ENCODE data around the gene ATG2B.
A peak's percentile ranks its signal among the peaks of the same experiment; 100 is the strongest.
"Not testable (repeated sequence)": the region's sequence is repeated elsewhere in the genome, so short reads cannot be mapped to it uniquely, and the experiment has no call there.

Gene ATG2B

DNA sequence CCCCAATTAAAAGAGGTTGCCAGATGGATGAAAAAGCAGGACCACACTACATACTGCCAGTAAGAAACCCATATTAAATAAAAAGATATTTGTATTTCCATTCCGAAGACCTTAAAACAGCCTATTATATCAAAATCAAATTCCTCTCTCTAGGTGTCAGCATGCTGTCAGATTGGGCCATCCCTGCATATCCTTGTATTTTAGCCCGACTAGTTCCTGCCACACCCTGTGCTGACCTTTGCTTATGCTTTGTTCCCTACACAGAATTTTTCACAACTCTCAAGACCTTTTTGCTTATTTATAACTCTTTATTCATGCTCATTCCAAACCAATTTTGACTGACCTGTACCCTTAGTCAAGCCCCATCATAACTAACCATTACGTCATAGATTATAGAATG, 13.0 kb upstream of the ATG2B start:
- DNase-seq: no peak

DNA sequence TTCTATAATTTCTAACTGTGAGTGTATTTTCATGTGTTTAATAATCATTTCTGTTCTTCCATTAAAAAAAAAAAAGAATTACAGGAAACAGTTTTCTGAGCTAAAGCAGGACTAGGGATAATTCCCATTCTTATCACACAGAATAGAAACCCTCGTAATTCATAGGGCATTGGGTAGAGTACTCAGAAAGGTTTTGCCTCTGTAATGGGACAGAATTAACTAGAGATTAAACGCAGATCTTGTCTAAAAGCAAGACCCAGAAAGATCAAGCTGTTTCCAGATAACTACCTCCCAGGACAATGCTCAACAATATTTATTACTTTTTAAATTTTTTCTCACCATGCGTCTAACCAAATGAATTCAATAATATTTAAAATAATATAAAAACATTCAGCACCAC, 10.4 kb upstream of the ATG2B start:
- no peak for DNase-seq

GRCh38 chr14:96370528-96370927, 7.4 kb upstream of the ATG2B start:
- DNase-seq: no peak

GRCh38 chr14:96368534-96368933, 5.4 kb upstream of the ATG2B start:
- no peak for DNase-seq

DNA sequence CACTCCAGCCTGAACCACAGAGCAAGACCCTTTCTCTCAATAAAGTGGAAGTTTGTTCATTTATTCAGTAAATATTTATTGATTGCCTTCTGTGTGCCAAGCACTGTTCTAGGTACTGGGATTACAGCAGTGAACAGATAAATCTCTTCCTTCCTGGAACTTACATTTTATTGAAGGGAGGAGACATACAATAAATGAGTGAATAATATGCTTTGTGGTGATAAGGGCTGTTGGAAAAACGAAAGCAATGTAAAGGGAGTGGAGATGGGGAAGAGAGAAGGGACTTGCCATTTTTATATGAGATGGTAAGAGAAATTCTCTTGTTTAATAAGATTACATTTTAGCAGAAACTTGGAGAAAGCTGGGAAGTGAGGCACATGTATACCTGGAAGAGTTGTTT, 1.8 kb upstream of the ATG2B start:
- no peak for DNase-seq

DNA sequence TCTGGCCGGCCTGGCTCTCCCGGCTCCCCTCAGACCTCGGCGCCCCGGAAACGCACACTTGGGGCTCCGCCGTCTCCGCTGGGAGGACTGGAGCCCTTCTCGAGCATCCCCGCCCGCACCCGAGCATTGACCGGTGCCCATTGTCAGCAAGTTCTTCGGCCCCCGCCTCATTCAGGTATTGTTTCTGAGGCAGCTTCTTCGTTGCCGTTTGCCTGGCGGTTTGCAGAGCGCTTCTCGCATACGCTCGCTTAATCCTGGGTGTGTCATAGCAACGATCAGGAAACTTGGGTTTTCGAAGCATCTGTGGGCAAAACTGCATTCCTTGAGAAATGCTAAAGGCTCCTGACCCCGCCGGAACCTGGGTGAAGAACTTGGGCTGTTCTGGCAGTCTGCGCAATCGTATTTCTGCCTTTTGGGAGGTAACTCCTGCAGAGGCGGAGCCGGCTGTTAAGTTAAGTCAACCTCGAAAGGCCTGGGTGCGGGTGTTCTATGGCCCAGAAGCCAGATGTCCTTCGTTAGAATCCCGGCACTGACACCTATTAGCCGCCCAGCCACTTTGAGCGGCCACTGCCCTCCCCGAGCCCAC, 703 bp upstream of the ATG2B start:
- DNase-seq: peak; percentile 10

DNA sequence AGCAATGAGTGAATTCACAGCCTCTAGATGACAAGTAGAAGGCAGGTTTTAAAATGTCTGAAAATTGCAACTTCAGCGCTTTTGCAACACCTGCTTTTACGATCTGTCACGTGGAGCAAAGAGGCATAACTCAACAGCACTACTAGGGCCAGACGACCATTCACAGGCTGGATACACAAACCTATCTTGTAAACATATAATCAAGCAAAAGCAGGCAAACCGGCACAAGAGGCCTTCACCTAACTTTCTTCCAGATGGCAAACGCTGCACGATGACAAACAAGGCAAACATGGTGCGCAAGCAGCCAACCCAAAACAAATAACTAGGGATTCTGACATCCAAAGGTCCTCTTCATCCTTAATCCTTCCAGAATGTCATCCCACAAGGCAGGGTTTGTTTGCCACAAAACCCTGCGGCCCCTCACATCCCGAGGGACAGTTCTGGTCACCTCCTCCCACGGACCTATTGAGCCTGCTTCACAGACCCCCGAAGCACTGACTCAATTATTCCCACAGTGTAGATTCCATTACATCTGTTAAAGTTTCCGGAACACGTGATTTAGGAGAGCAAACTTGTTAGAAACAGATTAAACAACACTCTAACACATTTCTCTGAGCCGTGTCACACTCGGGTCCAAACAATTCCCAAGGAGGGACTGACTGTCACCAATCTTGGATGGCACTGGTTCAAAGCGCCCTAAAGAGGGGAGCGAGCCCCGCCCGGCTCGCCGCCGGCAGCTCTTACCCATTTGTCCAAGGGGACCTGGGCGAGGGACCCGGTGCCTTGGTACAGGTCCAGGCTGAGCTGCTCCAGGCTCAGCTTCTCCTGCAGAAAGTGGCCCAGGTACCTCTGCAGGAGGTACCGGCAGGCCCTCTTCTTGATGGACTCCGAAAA, 823 bp downstream of the ATG2B start:
- DNase-seq: no peak

DNA sequence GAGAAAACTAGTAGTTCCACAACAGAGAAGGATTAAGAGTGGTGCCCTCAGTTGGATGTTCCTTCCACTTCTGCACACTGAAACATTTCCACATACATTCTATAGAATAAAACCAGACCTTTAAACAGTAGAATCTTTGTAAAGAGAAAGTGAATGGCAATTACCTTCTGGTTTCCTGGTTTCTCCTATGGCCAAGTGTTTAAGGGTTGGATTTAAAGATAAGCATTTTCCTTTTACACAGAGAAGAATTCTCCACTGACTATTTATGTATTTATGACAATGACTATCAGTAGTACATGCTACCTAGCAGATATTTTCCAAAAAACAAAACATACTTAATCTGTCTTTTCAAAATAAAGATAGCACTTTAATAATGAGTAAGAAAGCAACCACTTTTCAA, 3.2 kb downstream of the ATG2B start:
- no peak for DNase-seq

- DNase-seq: no peak
Measured at GRCh38 chr14:96357216-96357615, 5.9 kb downstream of the ATG2B start.

DNA sequence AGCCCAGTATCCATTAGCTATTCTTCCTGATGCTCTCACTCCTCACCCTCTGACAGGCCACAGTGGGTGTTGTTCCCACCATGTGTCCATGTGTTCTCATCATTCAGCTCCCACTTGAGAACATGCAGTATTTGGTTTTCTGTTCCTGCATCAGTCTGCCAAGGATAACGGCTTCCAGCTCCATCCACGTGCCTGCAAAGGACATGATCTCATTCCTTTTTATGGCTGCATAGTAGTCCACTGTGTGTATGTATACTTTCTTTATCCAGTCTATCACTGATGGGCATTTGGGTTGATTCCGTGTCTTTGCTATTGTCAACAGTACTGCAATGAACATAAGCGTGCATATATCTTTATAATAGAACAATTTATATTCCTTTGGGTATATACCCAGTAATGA, 8.9 kb downstream of the ATG2B start:
- no peak for DNase-seq

- DNase-seq: no peak
Measured at GRCh38 chr14:96352708-96353107, 10.4 kb downstream of the ATG2B start.

DNA sequence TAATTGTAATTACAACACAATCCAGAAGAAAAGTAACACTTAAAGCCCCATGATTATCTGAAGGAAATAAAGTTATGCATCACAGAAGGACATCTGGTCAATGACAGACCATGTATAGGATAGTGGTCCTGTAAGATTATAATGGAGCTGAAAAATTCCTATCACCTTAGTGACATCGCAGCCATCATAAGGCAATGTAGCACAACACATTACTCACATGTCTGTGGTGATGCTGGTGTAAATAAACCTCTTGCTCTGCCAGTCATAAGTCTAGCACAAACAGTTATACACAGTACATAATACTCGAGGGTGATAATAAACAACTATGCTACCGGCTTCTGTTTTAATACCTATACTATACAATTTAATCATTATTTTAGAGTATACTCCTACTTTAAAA, 11.2 kb downstream of the ATG2B start:
- no peak for DNase-seq

GRCh38 chr14:96349286-96350075, 13.7 kb downstream of the ATG2B start:
- no peak for DNase-seq

DNA sequence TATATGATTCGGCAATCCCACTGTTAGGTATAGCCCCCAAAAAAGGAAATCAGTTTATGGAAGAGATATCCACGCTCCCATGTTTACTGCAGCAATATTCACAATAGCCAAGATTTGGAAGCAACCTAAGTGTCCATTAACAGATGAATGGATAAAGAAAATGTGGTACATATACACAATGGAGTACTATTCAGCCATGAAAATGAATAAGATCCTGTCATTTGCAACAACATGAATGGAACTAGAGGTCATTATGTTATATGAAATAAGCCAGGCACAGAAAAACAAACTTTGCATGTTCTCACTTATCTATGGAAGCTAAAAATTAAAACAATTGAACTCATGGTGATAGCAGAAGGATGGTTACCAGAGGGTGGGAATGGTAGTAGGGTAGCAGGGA, 15.2 kb downstream of the ATG2B start:
- DNase-seq: not testable (repeated sequence)

GRCh38 chr14:96345669-96346068, 17.5 kb downstream of the ATG2B start:
- DNase-seq: no peak

- DNase-seq: no peak
Measured at GRCh38 chr14:96341323-96341722, 21.8 kb downstream of the ATG2B start.

DNA sequence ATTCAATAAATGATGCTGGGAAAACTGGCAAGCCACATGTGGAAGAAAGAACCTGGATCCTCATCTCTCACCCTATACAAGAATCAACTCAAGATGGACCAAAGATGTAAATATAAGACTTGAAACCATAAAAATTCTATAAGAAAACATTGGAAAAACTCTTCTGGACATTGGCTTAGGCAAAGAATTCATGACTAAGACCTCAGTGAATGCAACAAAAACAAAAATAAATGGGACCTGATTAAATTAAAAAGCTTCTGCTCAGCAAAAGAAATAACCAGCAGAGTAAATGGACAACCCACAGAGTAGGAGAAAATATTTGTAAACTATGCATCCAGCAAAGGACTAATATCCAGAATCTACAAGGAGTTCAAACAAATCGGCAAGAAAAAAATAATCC, 24.6 kb downstream of the ATG2B start:
- DNase-seq: no peak

DNA sequence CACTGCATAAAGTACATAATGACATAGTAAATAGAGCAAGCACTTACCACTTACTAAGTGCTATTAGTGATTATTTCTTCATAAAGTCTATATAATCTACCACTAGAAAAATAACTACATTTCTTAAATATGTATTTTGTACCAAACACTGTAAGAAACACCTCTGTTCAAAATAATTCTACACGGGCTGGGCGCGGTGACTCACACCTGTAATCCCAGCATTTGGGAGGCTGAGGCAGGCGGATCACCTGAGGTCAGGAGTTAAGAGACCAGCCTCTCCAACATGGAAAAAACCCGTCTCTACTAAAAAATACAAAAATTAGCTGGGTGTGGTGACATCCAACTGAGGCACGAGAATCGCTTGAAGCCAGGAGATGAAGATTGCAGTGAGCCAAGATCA, 38.9 kb downstream of the ATG2B start:
- no peak for DNase-seq

DNA sequence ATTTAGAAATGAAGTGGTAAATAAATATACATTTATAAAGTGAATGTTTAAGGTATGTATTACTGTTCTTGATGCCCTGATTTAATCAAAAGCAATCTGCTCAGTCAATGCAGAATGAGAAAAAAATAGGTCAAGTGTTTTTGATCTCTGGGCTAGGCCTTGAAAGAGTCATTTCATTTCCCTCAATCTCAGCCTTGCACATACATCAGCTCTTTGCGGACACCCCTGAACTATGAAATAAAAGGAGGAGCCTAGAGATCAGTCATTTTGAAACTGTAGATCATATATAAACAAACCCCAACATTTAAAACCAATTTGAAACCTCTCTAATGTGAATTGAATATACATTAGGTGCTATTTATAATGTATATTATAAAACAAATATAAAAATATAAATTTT, 42.5 kb downstream of the ATG2B start:
- no peak for DNase-seq

GRCh38 chr14:96318836-96319235, 44.3 kb downstream of the ATG2B start:
- no peak for DNase-seq

DNA sequence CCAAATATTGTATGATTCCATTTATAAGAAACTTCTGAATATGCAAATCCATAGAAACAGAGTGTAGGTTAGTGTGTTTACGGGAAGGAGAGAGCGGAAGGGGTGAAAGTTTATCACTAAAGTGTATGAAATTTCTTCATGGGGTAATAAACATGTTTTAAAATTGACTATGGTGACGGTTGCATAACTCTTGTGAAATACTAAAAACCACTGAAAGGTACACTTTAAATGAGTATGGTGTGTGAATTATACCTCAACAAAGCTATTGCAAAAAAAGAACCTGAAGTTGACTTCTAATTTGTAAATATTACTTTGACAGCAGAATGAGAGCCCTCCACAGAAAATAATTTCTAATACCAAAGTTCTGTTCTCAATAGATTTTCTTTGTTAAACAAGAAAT, 47.1 kb downstream of the ATG2B start:
- no peak for DNase-seq

DNA sequence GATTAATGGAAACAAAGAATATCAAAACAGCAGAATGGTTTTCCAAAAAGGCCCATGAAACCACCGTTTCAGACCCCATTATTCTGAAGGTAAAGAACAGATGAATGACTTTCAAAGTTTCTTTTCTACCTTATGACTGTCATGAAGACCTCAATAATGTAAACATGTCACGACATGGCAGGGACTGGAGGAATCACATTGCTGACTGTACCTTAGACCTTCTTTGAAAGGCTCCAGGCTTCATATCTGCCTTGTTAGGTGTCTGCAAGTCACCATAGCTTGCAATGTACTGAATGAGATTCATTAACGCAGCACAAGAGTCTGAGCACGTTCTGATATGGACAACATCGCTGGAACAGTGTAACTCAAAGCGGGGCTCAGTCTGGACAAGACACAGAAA, 52.2 kb downstream of the ATG2B start:
- DNase-seq: no peak

GRCh38 chr14:96309896-96310330, 53.2 kb downstream of the ATG2B start:
- DNase-seq: no peak
